GM18505 (cell line): ENCODE measurements around the gene NT5DC2.

Source experiments
- ATAC-seq: cut with Tn5 transposase; IDR thresholded peaks from one replicate; pipeline ENCODE4 v1.9.1; 2021; ENCODE audit not compliant: unreplicated experiment
- POLR2A ChIP-seq: IDR thresholded peaks from 4 replicates; pipeline ENCODE4 v1.6.1; 2011; ENCODE audit warnings: borderline replicate concordance; ENCODE audit not compliant: insufficient read depth, insufficient read length; ENCODE audit errors: extremely low read depth

The NT5DC2 gene

GRCh38 chr3:52502808-52503350, 30.8 kb downstream of the NT5DC2 start:
- no peak for TF ChIP-seq POLR2A
- ATAC-seq = no peak

- ATAC-seq = no peak
- TF ChIP-seq POLR2A = no peak
These were observed 31.7 kb downstream of the NT5DC2 start for GRCh38 chr3:52502001-52502400.

- ATAC-seq = no peak
- no peak for TF ChIP-seq POLR2A
These were observed 32.6 kb downstream of the NT5DC2 start for GRCh38 chr3:52501046-52501445.

- no peak for TF ChIP-seq POLR2A
- ATAC-seq = no peak
These were observed 35.3 kb downstream of the NT5DC2 start for GRCh38 chr3:52498137-52499054.

GRCh38 chr3:52495777-52496602, 37.7 kb downstream of the NT5DC2 start:
- TF ChIP-seq POLR2A = no peak
- ATAC-seq = no peak

- ATAC-seq = no peak
- TF ChIP-seq POLR2A = no peak
These were observed 38.7 kb downstream of the NT5DC2 start, which contains the start of gene STAB1 for GRCh38 chr3:52494886-52495495. STAB1 (plus strand) TSS chr3:52495338; CDS start chr3:52495414, 76 bp downstream.

GRCh38 chr3:52494445-52494844, 39.2 kb downstream of the NT5DC2 start:
- TF ChIP-seq POLR2A = no peak
- no peak for ATAC-seq

- no peak for ATAC-seq
- TF ChIP-seq POLR2A = no peak
These were observed 40.2 kb downstream of the NT5DC2 start for GRCh38 chr3:52493232-52494017.

GRCh38 chr3:52492059-52492458, 41.6 kb downstream of the NT5DC2 start:
- TF ChIP-seq POLR2A = no peak
- ATAC-seq = no peak

GRCh38 chr3:52490939-52491526, 42.6 kb downstream of the NT5DC2 start:
- no peak for TF ChIP-seq POLR2A
- no peak for ATAC-seq

GRCh38 chr3:52490035-52490938, 43.4 kb downstream of the NT5DC2 start:
- no peak for TF ChIP-seq POLR2A
- ATAC-seq = no peak

GRCh38 chr3:52489453-52489852, 44.2 kb downstream of the NT5DC2 start:
- ATAC-seq = no peak

GRCh38 chr3:52488746-52489145, 44.9 kb downstream of the NT5DC2 start:
- ATAC-seq = no peak
- TF ChIP-seq POLR2A = no peak

More at GRCh38 chr3:52489453-52489852, 44.2 kb downstream of the NT5DC2 start:
- no peak for TF ChIP-seq POLR2A
